NT2/D1 (cell line): Measurements from ENCODE around the gene LONP2.

Experiments
- SUZ12 ChIP-seq: IDR thresholded peaks from 2 replicates; pipeline ENCODE4 v1.6.1; 2011; ENCODE audit not compliant: insufficient read length, insufficient read depth; ENCODE audit errors: extremely low read depth
- YY1 ChIP-seq: IDR thresholded peaks from 2 replicates; pipeline ENCODE4 v1.6.1; 2011; ENCODE audit not compliant: insufficient read length, insufficient read depth

DNA sequence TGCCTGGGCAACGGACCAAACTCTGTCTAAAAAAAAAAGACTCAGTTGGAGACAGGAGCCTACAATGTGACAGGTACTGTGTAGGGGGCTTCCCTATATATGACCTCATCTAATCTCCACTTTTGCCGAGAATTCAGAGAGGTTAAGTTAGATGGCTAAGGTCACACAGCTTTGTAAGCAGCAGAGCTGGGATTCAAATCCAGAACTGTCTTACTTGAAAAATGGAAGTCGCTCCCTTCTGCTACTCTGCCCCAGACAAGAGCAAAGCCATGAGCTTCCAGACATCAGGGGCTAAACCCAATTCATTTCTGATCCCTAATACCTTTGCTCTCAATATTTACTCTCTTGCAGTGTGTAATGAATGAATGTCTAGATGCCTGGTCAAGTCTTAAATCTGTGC is 46.8 kb upstream of the LONP2 start:
- TF ChIP-seq SUZ12: no peak
- no peak for TF ChIP-seq YY1
